ENCODE results near the gene KRTAP12-1. TPM values are rescaled to one million over a fixed set of nuclear protein-coding genes. Genes with fewer than 3 reads are reported as not detected.
A peak's percentile ranks its signal among the peaks of the same experiment; 100 is the strongest.
"Not testable (repeated sequence)": the region's sequence is repeated elsewhere in the genome, so short reads cannot be mapped to it uniquely, and the experiment has no call there.

The KRTAP12-1 gene
- total RNA-seq, 1 donor from 2014 or later, result not detected

- DNase-seq (ENCODE audit: extremely low spot score, unreplicated experiment), result peak; percentile 51
- peaks cover 30% of the 10 kb centered on the region for H3K27me3 Mint-ChIP-seq (ENCODE audit: unreplicated experiment)
- H3K9me3 Mint-ChIP-seq (ENCODE audit: unreplicated experiment), result peaks cover 17% of the 10 kb centered on the region
- no peak overlapping the region for H3K4me3 Mint-ChIP-seq (ENCODE audit: unreplicated experiment)
- no peaks in the 10 kb centered on the region for H3K4me1 Mint-ChIP-seq (ENCODE audit: unreplicated experiment)
- no peak for TF ChIP-seq CTCF (IDR thresholded peaks at IDR 0.05)
- no peak overlapping the region for H3K27ac Mint-ChIP-seq (ENCODE audit: unreplicated experiment)
- no peaks in the 10 kb centered on the region for H3K36me3 Mint-ChIP-seq (ENCODE audit: unreplicated experiment)
These were observed 14.4 kb downstream of the KRTAP12-1 start for GRCh38 chr21:44667612-44668011.

- no peak for TF ChIP-seq CTCF (IDR thresholded peaks at IDR 0.05)
- H3K36me3 Mint-ChIP-seq (ENCODE audit: unreplicated experiment), result no peaks in the 10 kb centered on the region
- H3K4me1 Mint-ChIP-seq (ENCODE audit: unreplicated experiment), result no peaks in the 10 kb centered on the region
- peaks cover 37% of the 10 kb centered on the region for H3K27me3 Mint-ChIP-seq (ENCODE audit: unreplicated experiment)
- peaks cover 14% of the 10 kb centered on the region for H3K9me3 Mint-ChIP-seq (ENCODE audit: unreplicated experiment)
- no peak within 1 kb of the TSS for H3K4me3 Mint-ChIP-seq (ENCODE audit: unreplicated experiment)
- H3K27ac Mint-ChIP-seq (ENCODE audit: unreplicated experiment), result no peak within 1 kb of the TSS
- peak; percentile 73 for DNase-seq (ENCODE audit: extremely low spot score, unreplicated experiment)
These were observed 15.3 kb downstream of the KRTAP12-1 start, which contains the start of gene KRTAP12-2 for GRCh38 chr21:44666401-44667320. TSS of gene KRTAP12-2 (minus strand) at chr21:44666927. CDS start at chr21:44666886, 41 bp downstream.

GRCh38 chr21:44664691-44665090 is 17.3 kb downstream of the KRTAP12-1 start:
- Mint-ChIP-seq H3K4me1 (ENCODE audit: unreplicated experiment) (no peaks in the 10 kb centered on the region), H3K27ac (ENCODE audit: unreplicated experiment) (no peak overlapping the region), H3K36me3 (ENCODE audit: unreplicated experiment) (no peaks in the 10 kb centered on the region), H3K4me3 (ENCODE audit: unreplicated experiment) (no peak overlapping the region), H3K27me3 (ENCODE audit: unreplicated experiment) (peaks cover 48% of the 10 kb centered on the region), H3K9me3 (ENCODE audit: unreplicated experiment) (peaks cover 8% of the 10 kb centered on the region)
- TF ChIP-seq CTCF (IDR thresholded peaks at IDR 0.05), result no peak
- peak; percentile 72 for DNase-seq (ENCODE audit: extremely low spot score, unreplicated experiment)

- not testable (repeated sequence) for H3K36me3 Mint-ChIP-seq (ENCODE audit: unreplicated experiment); H3K9me3 Mint-ChIP-seq (ENCODE audit: unreplicated experiment); H3K27ac Mint-ChIP-seq (ENCODE audit: unreplicated experiment); H3K4me3 Mint-ChIP-seq (ENCODE audit: unreplicated experiment); H3K4me1 Mint-ChIP-seq (ENCODE audit: unreplicated experiment)
- H3K27me3 Mint-ChIP-seq (ENCODE audit: unreplicated experiment), result peaks cover 40% of the 10 kb centered on the region
- peak; percentile 63 for DNase-seq (ENCODE audit: extremely low spot score, unreplicated experiment)
These were observed 20.4 kb downstream of the KRTAP12-1 start for GRCh38 chr21:44661567-44661966.

- H3K27me3 Mint-ChIP-seq (ENCODE audit: unreplicated experiment), result peaks cover 38% of the 10 kb centered on the region
- no peak overlapping the region for H3K27ac Mint-ChIP-seq (ENCODE audit: unreplicated experiment)
- no peak for TF ChIP-seq CTCF (IDR thresholded peaks at IDR 0.05)
- H3K9me3 Mint-ChIP-seq (ENCODE audit: unreplicated experiment), result peaks cover 11% of the 10 kb centered on the region
- DNase-seq (ENCODE audit: extremely low spot score, unreplicated experiment), result peak; percentile 57
- H3K4me3 Mint-ChIP-seq (ENCODE audit: unreplicated experiment), result no peak overlapping the region
- no peaks in the 10 kb centered on the region for H3K4me1 Mint-ChIP-seq (ENCODE audit: unreplicated experiment)
- H3K36me3 Mint-ChIP-seq (ENCODE audit: unreplicated experiment), result no peaks in the 10 kb centered on the region
These were observed 22.9 kb downstream of the KRTAP12-1 start for GRCh38 chr21:44658913-44659595.

All from osteocyte (in vitro differentiated cells).